Endodermal cell (in vitro differentiated cells): ENCODE results near the gene PAIP2B. TPM values are rescaled to one million over a fixed set of nuclear protein-coding genes. Genes with fewer than 3 reads are reported as not detected.

ENCODE experiments used
- DNase-seq: peaks from one replicate; pipeline ENCODE4 v3.0.0-alpha.2; 2017
- H3K27ac ChIP-seq: 2 replicates; pipeline ENCODE4 v1.5.1; 2013; ENCODE audit warnings: mild to moderate bottlenecking, low read depth, low read length, moderate library complexity
- H3K27me3 ChIP-seq: 2 replicates; pipeline ENCODE4 v1.6.1; 2013; ENCODE audit warnings: mild to moderate bottlenecking, low read length, moderate library complexity; ENCODE audit not compliant: insufficient read depth, control insufficient read depth, poor library complexity, severe bottlenecking
- H3K36me3 ChIP-seq: 2 replicates; pipeline ENCODE4 v1.7.0; 2013; ENCODE audit warnings: mild to moderate bottlenecking, low read length, moderate library complexity; ENCODE audit not compliant: control insufficient read depth, insufficient read depth
- H3K4me1 ChIP-seq: one replicate; pipeline ENCODE4 v1.7.0; 2013; ENCODE audit warnings: low read length; ENCODE audit not compliant: control insufficient read depth, insufficient read depth
- H3K4me3 ChIP-seq: 2 replicates; pipeline ENCODE4 v1.5.1; 2013; ENCODE audit warnings: mild to moderate bottlenecking, low read length, moderate library complexity
- H3K9ac ChIP-seq: 2 replicates; pipeline ENCODE4 v1.6.1; 2013; ENCODE audit warnings: mild to moderate bottlenecking, low read length, moderate library complexity; ENCODE audit not compliant: poor library complexity, severe bottlenecking; ENCODE audit errors: extremely low read depth
- H3K9me3 ChIP-seq: 2 replicates; pipeline ENCODE4 v1.6.1; 2013; ENCODE audit warnings: mild to moderate bottlenecking, low read length, moderate library complexity; ENCODE audit not compliant: control insufficient read depth
- H3K27ac Mint-ChIP-seq: 2 replicates; pipeline ENCODE4 v1.8.0; 2020; ENCODE audit warnings: mixed read lengths
- H3K27me3 Mint-ChIP-seq: 2 replicates; pipeline ENCODE4 v1.8.0; 2021; ENCODE audit warnings: mild to moderate bottlenecking, mixed read lengths; ENCODE audit not compliant: insufficient read depth
- H3K36me3 Mint-ChIP-seq: 2 replicates; pipeline ENCODE4 v1.8.0; 2020; ENCODE audit warnings: low read depth, mixed read lengths
- H3K4me1 Mint-ChIP-seq: 2 replicates; pipeline ENCODE4 v1.8.0; 2020; ENCODE audit warnings: mixed read lengths
- H3K4me3 Mint-ChIP-seq: 2 replicates; pipeline ENCODE4 v1.8.0; 2020; ENCODE audit warnings: mild to moderate bottlenecking, moderate library complexity, mixed read lengths
- H3K9me3 Mint-ChIP-seq: 2 replicates; pipeline ENCODE4 v1.8.0; 2020; ENCODE audit warnings: mild to moderate bottlenecking, mixed read lengths
- WGBS, 2 experiments: methylation state at CpG; one replicate each; pipeline versions ENCODE4 v1.1.5 to v1.1.7; 2013; ENCODE audit warnings: missing lambda C conversion rate in 2 of 2, mixed read lengths in 1 of 2; ENCODE audit not compliant: insufficient coverage in 1 of 2, insufficient read length in 1 of 2; 5-methylcytosine and 5-hydroxymethylcytosine counted together
- total RNA-seq, 2 donors: library from RNA; stranded (reverse); fragmentation: NEBNext Ultra II Directional in 1 of 2; extraction: Animal tissue kit (Norgen Biotek cat#: 25700) in 1 of 2; gene quantifications; 2 replicates in 1 of 2; 3 replicates in 1 of 2; pipeline ENCODE4 v1.2.1, GENCODE V29; 2021
- TF ChIP-seq, protein P1 (sequence below): fragments of 200-600 bp; sonication (generic); conservative IDR thresholded peaks from 2 replicates; pipeline ENCODE4 v1.5.0; 2021; ENCODE audit warnings: antibody characterized with exemption, mild to moderate bottlenecking

Gene PAIP2B
- total RNA-seq, 2 donors from 2014 or later: 21.2 to 29.6 TPM

DNA sequence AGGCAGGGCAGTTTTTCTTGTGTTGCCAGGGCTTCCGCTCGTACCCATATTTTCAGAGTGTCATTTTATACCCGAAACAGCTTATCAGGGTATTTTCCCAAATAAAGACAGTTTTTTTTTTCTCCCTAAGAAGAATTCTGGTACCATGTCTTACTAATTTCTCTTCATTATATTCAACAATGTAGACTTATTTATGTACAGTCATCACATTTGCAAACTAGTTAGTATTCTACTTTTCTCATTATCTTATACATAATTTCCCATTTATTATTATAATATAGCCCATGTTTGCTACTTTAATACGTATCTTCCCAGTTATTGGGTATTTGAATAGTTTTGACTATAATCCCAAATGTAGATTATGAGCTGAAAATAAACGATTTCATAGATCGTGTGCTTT lies 36.5 kb upstream of the PAIP2B start:
- Histone ChIP-seq H3K4me3 (no peak overlapping the region), H3K9me3 (no peaks in the 10 kb centered on the region), H3K36me3 (no peaks in the 10 kb centered on the region), H3K4me1 (no peaks in the 10 kb centered on the region), H3K27me3 (peaks cover 7% of the 10 kb centered on the region), H3K9ac (no peak overlapping the region), H3K27ac (no peak overlapping the region)
- TF ChIP-seq, protein P1, sequence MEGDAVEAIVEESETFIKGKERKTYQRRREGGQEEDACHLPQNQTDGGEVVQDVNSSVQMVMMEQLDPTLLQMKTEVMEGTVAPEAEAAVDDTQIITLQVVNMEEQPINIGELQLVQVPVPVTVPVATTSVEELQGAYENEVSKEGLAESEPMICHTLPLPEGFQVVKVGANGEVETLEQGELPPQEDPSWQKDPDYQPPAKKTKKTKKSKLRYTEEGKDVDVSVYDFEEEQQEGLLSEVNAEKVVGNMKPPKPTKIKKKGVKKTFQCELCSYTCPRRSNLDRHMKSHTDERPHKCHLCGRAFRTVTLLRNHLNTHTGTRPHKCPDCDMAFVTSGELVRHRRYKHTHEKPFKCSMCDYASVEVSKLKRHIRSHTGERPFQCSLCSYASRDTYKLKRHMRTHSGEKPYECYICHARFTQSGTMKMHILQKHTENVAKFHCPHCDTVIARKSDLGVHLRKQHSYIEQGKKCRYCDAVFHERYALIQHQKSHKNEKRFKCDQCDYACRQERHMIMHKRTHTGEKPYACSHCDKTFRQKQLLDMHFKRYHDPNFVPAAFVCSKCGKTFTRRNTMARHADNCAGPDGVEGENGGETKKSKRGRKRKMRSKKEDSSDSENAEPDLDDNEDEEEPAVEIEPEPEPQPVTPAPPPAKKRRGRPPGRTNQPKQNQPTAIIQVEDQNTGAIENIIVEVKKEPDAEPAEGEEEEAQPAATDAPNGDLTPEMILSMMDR: no peak
- no peaks in the 10 kb centered on the region for H3K36me3 Mint-ChIP-seq
- no peak for DNase-seq
- no peak overlapping the region for H3K27ac Mint-ChIP-seq
- 85 to 89% methylated on average over 3 to 6 of the region's 6 CpGs for WGBS, 2 experiments
- H3K9me3 Mint-ChIP-seq: no peaks in the 10 kb centered on the region
- H3K4me3 Mint-ChIP-seq: no peak overlapping the region
- H3K4me1 Mint-ChIP-seq: no peaks in the 10 kb centered on the region
- peaks cover 20% of the 10 kb centered on the region for H3K27me3 Mint-ChIP-seq

DNA sequence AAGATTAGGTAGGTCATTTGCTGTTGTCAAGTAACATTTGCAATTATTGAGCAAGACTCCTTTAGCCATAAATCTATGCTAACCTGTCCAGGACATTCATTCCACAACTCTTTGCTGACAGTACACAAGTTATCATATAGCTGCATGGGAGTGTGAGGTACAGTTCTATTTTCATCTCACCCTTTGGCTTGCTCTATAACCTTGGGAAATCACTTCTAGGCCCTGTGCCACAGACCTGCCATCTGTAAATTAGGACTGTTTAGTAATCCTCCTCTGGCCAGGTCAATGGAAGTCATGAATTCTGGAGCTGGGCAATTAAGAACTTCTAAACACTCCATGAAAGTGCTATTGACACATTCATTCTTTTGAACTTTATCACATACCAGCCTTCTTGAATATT lies 34.6 kb upstream of the PAIP2B start:
- H3K9ac ChIP-seq: no peak overlapping the region
- peaks cover 7% of the 10 kb centered on the region for H3K27me3 ChIP-seq
- no peak for DNase-seq
- H3K36me3 Mint-ChIP-seq: no peaks in the 10 kb centered on the region
- H3K4me3 Mint-ChIP-seq: no peak overlapping the region
- TF ChIP-seq, protein P1: no peak
- no peaks in the 10 kb centered on the region for H3K4me1 Mint-ChIP-seq
- H3K4me1 ChIP-seq: no peaks in the 10 kb centered on the region
- H3K27ac Mint-ChIP-seq: no peak overlapping the region
- peaks cover 18% of the 10 kb centered on the region for H3K27me3 Mint-ChIP-seq
- H3K36me3 ChIP-seq: no peaks in the 10 kb centered on the region
- H3K27ac ChIP-seq: no peak overlapping the region
- H3K4me3 ChIP-seq: no peak overlapping the region
- no peaks in the 10 kb centered on the region for H3K9me3 ChIP-seq
- H3K9me3 Mint-ChIP-seq: no peaks in the 10 kb centered on the region

DNA sequence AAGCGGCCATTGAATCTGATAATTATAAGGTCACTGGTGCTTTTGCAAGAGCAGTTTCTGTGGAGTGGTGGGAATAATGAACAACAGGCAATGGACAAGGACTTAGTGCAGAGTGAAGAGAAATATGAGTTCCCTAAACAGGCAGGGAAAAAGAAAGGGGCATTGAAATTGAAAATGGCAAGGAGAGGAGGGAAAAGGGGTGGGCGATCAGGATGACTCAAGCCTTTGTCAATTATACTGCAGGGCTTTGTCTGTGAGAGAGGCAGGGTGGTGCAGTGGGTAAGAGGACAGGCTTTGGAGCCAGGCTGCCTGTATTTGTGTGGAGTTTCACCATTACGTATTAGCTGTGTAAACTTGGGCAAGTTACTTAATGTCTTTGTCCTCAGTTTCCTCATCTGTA lies 29.5 kb upstream of the PAIP2B start:
- WGBS, 2 experiments: 77% methylated on average over 3 of the region's 3 CpGs
- Mint-ChIP-seq H3K36me3 (no peaks in the 10 kb centered on the region), H3K27me3 (peaks cover 6% of the 10 kb centered on the region), H3K27ac (no peak overlapping the region), H3K4me1 (no peaks in the 10 kb centered on the region), H3K4me3 (no peak overlapping the region), H3K9me3 (peaks cover 5% of the 10 kb centered on the region)
- no peaks in the 10 kb centered on the region for H3K4me1 ChIP-seq
- DNase-seq: no peak
- no peaks in the 10 kb centered on the region for H3K36me3 ChIP-seq
- H3K9ac ChIP-seq: no peak overlapping the region
- no peaks in the 10 kb centered on the region for H3K27me3 ChIP-seq
- no peak overlapping the region for H3K4me3 ChIP-seq
- TF ChIP-seq, protein P1: no peak
- no peaks in the 10 kb centered on the region for H3K9me3 ChIP-seq
- no peak overlapping the region for H3K27ac ChIP-seq
